GM19035 (cell line): ENCODE results near the gene KCNMA1.
"Not testable (repeated sequence)": the region's sequence is repeated elsewhere in the genome, so short reads cannot be mapped to it uniquely, and the experiment has no call there.

Source experiments
- ATAC-seq: cut with Tn5 transposase; IDR thresholded peaks from one replicate; pipeline ENCODE4 v1.9.1; 2021; ENCODE audit not compliant: unreplicated experiment

Gene KCNMA1

GRCh38 chr10:77405771-77406241, 231.8 kb downstream of the KCNMA1 start:
- no peak for ATAC-seq

GRCh38 chr10:77404810-77405209, 232.8 kb downstream of the KCNMA1 start:
- no peak for ATAC-seq

- no peak for ATAC-seq
These were observed 233.8 kb downstream of the KCNMA1 start for GRCh38 chr10:77403761-77404160.

- no peak for ATAC-seq
These were observed 235.9 kb downstream of the KCNMA1 start for GRCh38 chr10:77401683-77402082.

- no peak for ATAC-seq
These were observed 237.6 kb downstream of the KCNMA1 start for GRCh38 chr10:77400033-77400432.

GRCh38 chr10:77398986-77399755, 238.4 kb downstream of the KCNMA1 start:
- ATAC-seq, result no peak

GRCh38 chr10:77398558-77398957, 239.1 kb downstream of the KCNMA1 start:
- ATAC-seq, result no peak

- ATAC-seq, result no peak
These were observed 240.5 kb downstream of the KCNMA1 start for GRCh38 chr10:77397103-77397502.

GRCh38 chr10:77396290-77396689, 241.3 kb downstream of the KCNMA1 start:
- ATAC-seq, result no peak

GRCh38 chr10:77393821-77394501, 243.6 kb downstream of the KCNMA1 start:
- ATAC-seq, result no peak

GRCh38 chr10:77393411-77393810, 244.2 kb downstream of the KCNMA1 start:
- no peak for ATAC-seq

- no peak for ATAC-seq
These were observed 244.8 kb downstream of the KCNMA1 start for GRCh38 chr10:77392851-77393250.

GRCh38 chr10:77392236-77392721, 245.3 kb downstream of the KCNMA1 start:
- ATAC-seq, result no peak

- no peak for ATAC-seq
These were observed 245.9 kb downstream of the KCNMA1 start for GRCh38 chr10:77391605-77392235.

- no peak for ATAC-seq
These were observed 247.1 kb downstream of the KCNMA1 start for GRCh38 chr10:77390481-77390891.

GRCh38 chr10:77388571-77389100, 249.0 kb downstream of the KCNMA1 start:
- no peak for ATAC-seq

GRCh38 chr10:77387701-77388100, 249.9 kb downstream of the KCNMA1 start:
- ATAC-seq, result not testable (repeated sequence)

GRCh38 chr10:77387247-77387646, 250.4 kb downstream of the KCNMA1 start:
- no peak for ATAC-seq

- ATAC-seq, result no peak
These were observed 250.8 kb downstream of the KCNMA1 start for GRCh38 chr10:77386838-77387237.

- no peak for ATAC-seq
These were observed 251.2 kb downstream of the KCNMA1 start for GRCh38 chr10:77386365-77386764.

GRCh38 chr10:77385315-77385714, 252.3 kb downstream of the KCNMA1 start:
- no peak for ATAC-seq
